ENCODE measurements around the gene THAP4. TPM values are rescaled to one million over a fixed set of nuclear protein-coding genes. Genes with fewer than 3 reads are reported as not detected.
"Not testable (repeated sequence)": the region's sequence is repeated elsewhere in the genome, so short reads cannot be mapped to it uniquely, and the experiment has no call there.

The THAP4 gene
- total RNA-seq, 1 experiment from 2014 or later, result 71.2 TPM

GRCh38 chr2:241567776-241568175 is 69.2 kb downstream of the THAP4 start:
- Histone ChIP-seq H3K9ac (ENCODE audit: low read length) (no peak overlapping the region), H4K20me1 (ENCODE audit: insufficient read depth) (no peaks in the 10 kb centered on the region), H3K4me1 (ENCODE audit: control insufficient read depth in 1 of 2, insufficient read depth in 2 of 2, low read length in 2 of 2) (peaks cover 0 to 7% of the 10 kb centered on the region in 2 experiments; a peak in 2 of 4 replicates), H3K27ac (ENCODE audit: low read depth, low read length) (no peak overlapping the region), H3K9me2 (ENCODE audit: insufficient read depth) (no peaks in the 10 kb centered on the region), H3K4me2 (ENCODE audit: low read length) (no peak overlapping the region), H3K4me3 (replicated peaks in 1 of 2; ENCODE audit: low read depth in 1 of 2, low read length in 2 of 2) (no peak overlapping the region), H3K9me3 (ENCODE audit: control insufficient read depth in 1 of 2, insufficient read depth in 1 of 2, low read depth in 1 of 2, low read length in 2 of 2) (no peaks in the 10 kb centered on the region), H2AFZ (ENCODE audit: low read depth, low read length, poor library complexity, severe bottlenecking) (no peak overlapping the region), H3K27me3 (ENCODE audit: insufficient read depth, low read length) (no peaks in the 10 kb centered on the region), H3K79me2 (ENCODE audit: insufficient read depth, low read length) (peaks cover 15% of the 10 kb centered on the region; the same call in 1 of the 2 replicates), H3K36me3 (ENCODE audit: control insufficient read depth in 1 of 2, insufficient read depth in 2 of 2, low read length in 2 of 2) (peaks cover 6 to 17% of the 10 kb centered on the region in 2 experiments)
- ATAC-seq (no peak), DNase-seq (ENCODE audit: low read depth, low spot score) (no peak)
- CTCF ChIA-PET, result no interaction called here
- RAD21 ChIA-PET (ENCODE audit: low non-redundant PET in 1 of 2, low total read pairs in 2 of 2, uncharacterized antibody in 2 of 2, unreplicated experiment in 2 of 2), result no interaction called here
- intact Hi-C loops (cut with micrococcal nuclease), result no loop called here
- TF ChIP-seq ATF3 (IDR thresholded peaks at IDR 0.05), result no peak
- no TSS peak for BruUV-seq (replicated peaks)
- POLR2A ChIA-PET, result interaction anchor here (1.1 kb wide), 1 partner anchor 9 kb away, joined by 4 read pairs; the partner anchor contains the start of gene BOK

GRCh38 chr2:241567266-241567665 is 69.7 kb downstream of the THAP4 start:
- Histone ChIP-seq H3K79me2 (ENCODE audit: insufficient read depth, low read length) (peaks cover 20% of the 10 kb centered on the region; the same call in 1 of the 2 replicates), H3K36me3 (ENCODE audit: control insufficient read depth in 1 of 2, insufficient read depth in 2 of 2, low read length in 2 of 2) (peaks cover 4 to 19% of the 10 kb centered on the region in 2 experiments), H3K4me1 (ENCODE audit: control insufficient read depth in 1 of 2, insufficient read depth in 2 of 2, low read length in 2 of 2) (peaks cover 3 to 11% of the 10 kb centered on the region in 2 experiments; a peak in 3 of 4 replicates)
- RAD21 ChIA-PET (ENCODE audit: low non-redundant PET in 1 of 2, low total read pairs in 2 of 2, uncharacterized antibody in 2 of 2, unreplicated experiment in 2 of 2); POLR2A ChIA-PET; H3K4me2 ChIP-seq (ENCODE audit: low read length); BruUV-seq (replicated peaks); H4K20me1 ChIP-seq (ENCODE audit: insufficient read depth); H3K9me3 ChIP-seq (ENCODE audit: control insufficient read depth in 1 of 2, insufficient read depth in 1 of 2, low read depth in 1 of 2, low read length in 2 of 2); DNase-seq (ENCODE audit: low read depth, low spot score); intact Hi-C loops (cut with micrococcal nuclease); H2AFZ ChIP-seq (ENCODE audit: low read depth, low read length, poor library complexity, severe bottlenecking); ATAC-seq; H3K27ac ChIP-seq (ENCODE audit: low read depth, low read length); H3K9me2 ChIP-seq (ENCODE audit: insufficient read depth); CTCF ChIA-PET; H3K27me3 ChIP-seq (ENCODE audit: insufficient read depth, low read length); H3K4me3 ChIP-seq (replicated peaks in 1 of 2; ENCODE audit: low read depth in 1 of 2, low read length in 2 of 2); H3K9ac ChIP-seq (ENCODE audit: low read length): not testable (repeated sequence)

- Histone ChIP-seq H4K20me1 (ENCODE audit: insufficient read depth) (no peaks in the 10 kb centered on the region), H3K4me1 (ENCODE audit: control insufficient read depth in 1 of 2, insufficient read depth in 2 of 2, low read length in 2 of 2) (peaks cover 9 to 19% of the 10 kb centered on the region in 2 experiments; a peak in 3 of 4 replicates), H3K79me2 (ENCODE audit: insufficient read depth, low read length) (peaks cover 27% of the 10 kb centered on the region; the same call in 1 of the 2 replicates), H2AFZ (ENCODE audit: low read depth, low read length, poor library complexity, severe bottlenecking) (no peak overlapping the region), H3K4me2 (ENCODE audit: low read length) (no peak overlapping the region), H3K27ac (ENCODE audit: low read depth, low read length) (no peak overlapping the region), H3K27me3 (ENCODE audit: insufficient read depth, low read length) (no peaks in the 10 kb centered on the region), H3K9me3 (ENCODE audit: control insufficient read depth in 1 of 2, insufficient read depth in 1 of 2, low read depth in 1 of 2, low read length in 2 of 2) (no peaks in the 10 kb centered on the region), H3K4me3 (replicated peaks in 1 of 2; ENCODE audit: low read depth in 1 of 2, low read length in 2 of 2) (no peak overlapping the region), H3K9ac (ENCODE audit: low read length) (no peak overlapping the region), H3K9me2 (ENCODE audit: insufficient read depth) (no peaks in the 10 kb centered on the region), H3K36me3 (ENCODE audit: control insufficient read depth in 1 of 2, insufficient read depth in 2 of 2, low read length in 2 of 2) (peaks cover 4 to 18% of the 10 kb centered on the region in 2 experiments)
- ATAC-seq (no peak), DNase-seq (ENCODE audit: low read depth, low spot score) (no peak)
- intact Hi-C loops (cut with micrococcal nuclease), result no loop called here
- no peak for TF ChIP-seq MAX (IDR thresholded peaks at IDR 0.05)
- TF ChIP-seq POLR2A (IDR thresholded peaks at IDR 0.05; ENCODE audit: borderline replicate concordance, extremely low read depth, insufficient read depth, insufficient read length), result no peak
- TF ChIP-seq POLR2AphosphoS5 (IDR thresholded peaks at IDR 0.05; ENCODE audit: low read depth, low read length), result no peak
- TF ChIP-seq ZBTB33 (IDR thresholded peaks at IDR 0.05; ENCODE audit: extremely low read depth, insufficient replicate concordance, low read length), result no peak
- TF ChIP-seq EZH2phosphoT487 (IDR thresholded peaks at IDR 0.05; ENCODE audit: borderline replicate concordance), result no peak
- TF ChIP-seq ZFX (IDR thresholded peaks at IDR 0.05), result no peak
- no peak for TF ChIP-seq ATF3 (IDR thresholded peaks at IDR 0.05)
- no peak for TF ChIP-seq RAD21 (IDR thresholded peaks at IDR 0.05; ENCODE audit: low read depth)
- TF ChIP-seq SIN3A (IDR thresholded peaks at IDR 0.05; ENCODE audit: low read depth), result no peak
- no peak for TF ChIP-seq CEBPB (IDR thresholded peaks at IDR 0.05; ENCODE audit: low read depth)
- TF ChIP-seq SRF (IDR thresholded peaks at IDR 0.05; ENCODE audit: low read depth), result no peak
- no TSS peak for BruUV-seq (replicated peaks)
- ChIA-PET CTCF (no interaction called here), POLR2A (no interaction called here), RAD21 (ENCODE audit: low non-redundant PET in 1 of 2, low total read pairs in 2 of 2, uncharacterized antibody in 2 of 2, unreplicated experiment in 2 of 2) (no interaction called here)
Measured at GRCh38 chr2:241566468-241566867, 70.5 kb downstream of the THAP4 start.

Measured in HCT116 (cell line).